DMS153 treated with DMSO at 0.1 percent for 48 hours (cell line): ENCODE measurements around the gene CTNNA3.

Source experiments
- DNase-seq: peaks from one replicate; lab custom pipeline; 2025; ENCODE audit not compliant: unreplicated experiment; lab: John Stamatoyannopoulos, UW

The CTNNA3 gene

DNA sequence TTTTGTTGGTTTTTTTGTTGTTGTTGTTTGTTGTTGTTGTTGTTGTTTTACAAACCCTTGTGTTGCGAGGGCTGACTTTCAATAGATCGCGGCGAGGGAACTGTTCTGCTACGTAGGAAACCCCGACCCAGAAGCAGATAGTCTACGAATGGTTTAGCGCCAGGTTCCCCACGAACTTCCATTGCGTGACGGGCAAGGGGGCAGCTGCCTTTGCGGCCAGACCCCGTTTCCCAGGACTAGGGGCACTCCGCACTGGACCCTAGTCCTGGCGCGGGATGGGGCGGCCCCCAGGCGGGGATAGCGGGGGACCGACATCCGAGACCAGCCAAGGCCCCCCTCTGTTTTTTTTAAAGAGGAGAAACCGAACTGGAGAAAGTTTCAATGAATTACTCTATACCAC, 650.6 kb downstream of the CTNNA3 start:
- no peak for DNase-seq

DNA sequence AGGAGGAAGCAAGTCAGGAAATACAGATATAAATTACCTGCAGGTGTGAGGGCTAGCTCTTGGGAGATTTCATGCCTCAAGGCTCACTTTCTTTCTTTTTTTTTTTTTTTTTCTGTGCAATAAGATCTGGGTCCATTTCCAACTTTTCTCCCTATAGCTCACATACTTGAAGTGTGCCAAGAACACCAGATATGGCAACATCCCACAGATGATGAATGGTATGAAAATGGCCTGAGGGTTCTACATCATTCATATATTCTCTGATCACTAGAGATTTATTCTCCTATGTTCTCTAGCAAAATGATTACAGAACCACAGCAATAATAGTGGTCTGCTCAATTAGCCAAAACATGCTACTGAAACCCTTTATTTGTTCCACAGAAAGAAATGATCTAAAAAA, 653.0 kb downstream of the CTNNA3 start:
- DNase-seq = no peak

- no peak for DNase-seq
Observed at GRCh38 chr10:67036808-67037207, 659.2 kb downstream of the CTNNA3 start.

GRCh38 chr10:67033878-67034277, 662.1 kb downstream of the CTNNA3 start:
- no peak for DNase-seq

GRCh38 chr10:67022099-67022498, 673.9 kb downstream of the CTNNA3 start:
- DNase-seq = no peak

DNA sequence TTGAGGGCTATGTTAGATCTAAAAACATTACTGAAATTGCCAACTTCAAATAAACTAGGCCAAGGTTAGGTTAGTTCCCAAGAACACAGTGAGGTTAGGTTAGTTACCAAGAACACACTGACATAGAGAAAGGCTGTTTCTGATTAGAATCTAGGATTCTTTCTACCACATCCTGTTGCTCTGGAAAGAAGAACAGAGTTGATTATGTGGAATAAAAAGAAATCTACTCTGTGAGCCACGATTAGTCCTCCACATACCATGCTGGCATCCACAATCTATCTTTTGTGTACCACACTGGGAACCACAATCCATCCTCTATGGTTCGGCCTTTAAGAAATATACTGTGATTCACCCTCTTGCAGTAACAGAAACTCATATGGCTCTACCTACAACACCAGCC, 678.8 kb downstream of the CTNNA3 start:
- DNase-seq = no peak

GRCh38 chr10:67015225-67015624, 680.8 kb downstream of the CTNNA3 start:
- DNase-seq = no peak

DNA sequence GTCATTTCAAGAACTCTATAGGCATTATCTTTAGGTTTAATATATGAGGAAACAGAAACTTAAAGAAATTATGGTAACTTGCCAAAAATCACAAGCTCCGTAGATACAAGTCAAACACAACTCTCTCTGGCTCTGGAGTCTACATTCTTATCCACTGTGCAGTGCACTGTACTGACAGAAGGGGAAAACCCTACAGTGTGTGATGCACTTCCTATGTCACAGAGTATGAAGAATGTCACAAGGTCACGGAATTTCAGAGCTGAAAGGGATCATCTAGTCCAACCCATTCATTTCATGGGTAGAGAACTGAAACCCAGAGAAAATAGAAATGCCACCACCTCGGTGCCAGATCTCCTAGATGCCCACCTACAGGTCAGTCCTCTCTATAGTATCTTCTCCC, 684.0 kb downstream of the CTNNA3 start:
- DNase-seq = no peak

GRCh38 chr10:67011480-67011879, 684.5 kb downstream of the CTNNA3 start:
- DNase-seq = no peak

DNA sequence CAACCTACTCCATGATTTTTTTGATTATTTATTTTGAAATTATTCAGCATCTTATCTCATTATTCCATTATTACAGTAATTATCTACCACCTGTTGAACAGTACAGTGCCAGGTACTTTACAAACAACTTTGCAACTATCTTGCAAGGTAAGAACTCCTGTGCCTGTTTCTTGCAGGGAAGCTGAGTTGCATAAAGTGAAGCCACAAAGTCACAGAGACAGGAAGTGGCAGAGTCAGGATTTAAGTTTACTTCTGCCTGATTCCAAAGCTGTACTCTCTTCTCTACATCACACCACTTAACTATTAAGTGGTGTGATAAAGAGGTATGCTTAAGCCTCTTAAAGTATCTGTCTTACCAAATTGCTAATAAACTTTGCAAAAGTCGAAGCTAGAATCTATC, 690.0 kb downstream of the CTNNA3 start:
- no peak for DNase-seq

GRCh38 chr10:67004690-67005089, 691.3 kb downstream of the CTNNA3 start:
- DNase-seq = no peak

GRCh38 chr10:66999762-67000545, 696.0 kb downstream of the CTNNA3 start:
- DNase-seq = no peak

DNA sequence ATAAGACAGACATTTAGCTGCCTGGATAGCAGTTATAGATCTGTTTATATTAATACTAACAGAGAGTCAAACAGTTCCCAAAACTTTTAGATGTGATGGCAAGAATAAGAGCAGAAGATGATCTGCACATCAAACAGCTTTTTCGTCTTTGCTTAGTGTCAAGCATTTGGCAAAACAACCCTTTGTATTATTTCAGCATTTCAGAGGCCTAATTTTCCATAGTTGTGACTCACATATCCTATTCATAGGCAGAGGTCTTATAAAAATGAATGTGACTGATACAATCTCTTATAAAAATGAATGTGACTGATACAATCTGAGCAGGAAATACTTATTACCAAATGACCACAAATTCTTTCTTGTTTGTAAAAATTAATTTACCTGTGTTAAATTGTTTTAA, 699.0 kb downstream of the CTNNA3 start:
- DNase-seq = no peak

- no peak for DNase-seq
Observed at GRCh38 chr10:66990143-66990830, 705.7 kb downstream of the CTNNA3 start.

- no peak for DNase-seq
Observed at GRCh38 chr10:66983475-66983818, 712.5 kb downstream of the CTNNA3 start.

GRCh38 chr10:66982792-66983474, 713.1 kb downstream of the CTNNA3 start:
- no peak for DNase-seq

DNA sequence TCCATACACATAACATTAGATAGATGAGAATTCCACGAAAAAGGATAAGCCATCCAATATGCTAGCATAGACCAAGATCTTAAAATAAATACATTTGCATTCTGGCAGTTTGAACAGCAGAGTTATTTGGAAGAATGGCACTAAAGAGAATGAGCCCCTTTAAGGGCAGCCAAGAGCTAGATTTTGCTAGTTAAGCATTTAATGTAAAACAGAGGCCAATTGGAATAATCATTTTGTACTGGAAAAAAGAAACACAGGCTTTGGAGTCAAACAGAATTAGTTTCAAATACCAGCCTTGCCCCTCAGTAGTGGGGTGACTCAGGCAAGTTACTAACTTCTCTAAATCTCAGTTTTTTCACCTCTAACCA, 714.0 kb downstream of the CTNNA3 start:
- no peak for DNase-seq

DNA sequence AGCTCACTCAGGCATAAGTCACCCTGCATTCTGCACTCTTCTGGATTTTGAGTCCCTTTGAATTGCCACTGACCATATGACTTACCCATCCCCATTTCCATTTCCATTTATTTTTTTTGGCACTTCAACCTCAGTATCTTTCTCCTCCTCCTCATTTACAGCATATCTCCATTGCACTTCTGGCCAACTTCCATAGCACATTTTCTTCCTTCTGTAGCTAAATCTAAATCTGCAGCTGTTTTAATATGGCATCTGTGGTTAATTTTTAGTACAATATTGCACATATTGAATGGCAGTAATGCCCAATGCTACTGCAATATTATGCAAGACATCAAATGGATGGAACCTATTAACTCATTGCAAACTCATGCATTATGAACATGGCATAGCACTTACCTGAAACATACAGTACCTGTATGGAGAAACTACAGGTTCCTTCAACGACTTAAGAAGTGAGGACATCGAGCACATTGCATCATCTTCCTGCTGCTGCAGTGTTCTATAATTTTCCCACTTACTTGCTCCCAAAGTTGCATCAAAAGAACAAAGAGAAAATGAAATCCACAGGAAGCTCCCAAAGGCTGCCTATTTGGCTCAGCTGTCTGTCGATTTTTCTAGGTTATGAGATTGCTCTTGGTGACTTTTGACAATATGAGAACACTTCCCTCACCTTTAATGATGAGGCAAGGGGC, 714.5 kb downstream of the CTNNA3 start:
- DNase-seq = no peak

DNA sequence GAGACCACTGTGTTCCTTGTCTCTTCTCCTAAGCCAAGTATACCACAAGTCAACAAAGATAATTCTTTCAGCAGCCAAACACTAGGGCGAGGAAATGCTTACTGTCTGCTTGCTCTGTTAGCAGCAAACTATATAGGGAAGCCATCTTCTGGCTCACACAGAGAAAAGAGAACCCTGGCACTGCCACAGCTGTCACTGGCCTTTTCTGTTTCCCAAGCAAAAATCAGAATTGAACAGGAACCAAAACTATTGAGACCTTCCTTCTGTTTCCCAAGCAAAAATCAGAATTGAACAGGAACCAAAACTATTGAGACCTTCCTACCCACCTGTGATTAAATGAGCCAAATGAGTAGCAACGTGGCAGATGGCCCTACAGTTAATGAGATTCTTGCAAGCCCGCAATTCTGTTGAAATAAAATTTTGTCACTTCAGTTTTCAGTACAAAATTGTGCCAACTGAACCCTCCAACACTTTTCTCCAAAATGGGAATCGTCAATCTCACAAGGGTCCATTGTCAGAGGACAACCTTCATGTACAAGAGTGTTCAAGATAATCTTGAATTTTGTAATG, 715.7 kb downstream of the CTNNA3 start:
- DNase-seq = no peak

GRCh38 chr10:66964946-66965345, 731.0 kb downstream of the CTNNA3 start:
- no peak for DNase-seq

DNA sequence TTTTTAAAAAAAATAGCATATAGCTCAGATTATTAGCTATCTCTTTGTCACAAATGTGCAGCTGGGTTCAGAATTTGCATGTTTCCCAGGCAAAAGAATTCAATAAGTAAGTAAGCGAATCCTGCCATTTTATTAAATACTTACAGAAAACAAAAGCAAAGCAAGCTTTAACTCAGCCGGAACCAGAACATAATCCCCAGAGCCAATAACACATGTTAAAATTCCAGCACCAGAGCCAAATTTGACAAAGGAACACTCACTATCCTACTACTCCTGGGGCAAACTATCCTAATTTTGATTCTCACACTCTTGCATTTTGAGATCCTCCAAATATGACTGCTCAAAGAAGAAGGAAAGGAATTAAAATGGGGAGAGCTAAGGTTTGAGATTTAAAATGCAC, 737.5 kb downstream of the CTNNA3 start:
- no peak for DNase-seq
